CD14-positive monocyte (primary cell): ENCODE data around the gene MYO1D. TPM values are rescaled to one million over a fixed set of nuclear protein-coding genes. Genes with fewer than 3 reads are reported as not detected.
A peak's percentile ranks its signal among the peaks of the same experiment; 100 is the strongest.
"Not testable (repeated sequence)": the region's sequence is repeated elsewhere in the genome, so short reads cannot be mapped to it uniquely, and the experiment has no call there.

Experiments used
- DNase-seq, 3 donors: peaks; one replicate each; pipeline ENCODE4 v3.0.0-alpha.2; 2011 to 2022
- H2AFZ ChIP-seq: 2 replicates; pipeline ENCODE4 v1.6.0; 2012; ENCODE audit warnings: mild to moderate bottlenecking, low read depth, low read length, inconsistent platforms; ENCODE audit not compliant: insufficient read depth, poor library complexity, severe bottlenecking
- H3K27ac ChIP-seq, 2 donors: 1 replicate in 1 of 2; 2 replicates in 1 of 2; pipeline ENCODE4 v1.5.1; 2012 to 2013; ENCODE audit warnings: low read length in 2 of 2, control low read depth in 1 of 2, inconsistent platforms in 1 of 2, low read depth in 1 of 2, mild to moderate bottlenecking in 1 of 2
- H3K27me3 ChIP-seq, 2 donors: one replicate each; pipeline versions ENCODE4 v1.6.0 to v1.6.1; 2011 to 2013; ENCODE audit warnings: low read length in 2 of 2; ENCODE audit not compliant: control insufficient read depth in 2 of 2, insufficient read depth in 2 of 2
- H3K36me3 ChIP-seq, 2 donors: replicated peaks in 1 of 2; 1 replicate in 1 of 2; 2 replicates in 1 of 2; pipeline versions ENCODE4 v1.5.1 to v1.6.1; 2012 to 2013; ENCODE audit warnings: low read length in 2 of 2, control low read depth in 1 of 2, inconsistent platforms in 1 of 2, mild to moderate bottlenecking in 1 of 2; ENCODE audit not compliant: insufficient read depth in 2 of 2, control insufficient read depth in 1 of 2
- H3K4me1 ChIP-seq, 2 donors: 1 replicate in 1 of 2; 2 replicates in 1 of 2; pipeline versions ENCODE4 v1.5.1 to v1.6.1; 2012 to 2013; ENCODE audit warnings: low read length in 2 of 2, control low read depth in 1 of 2, inconsistent platforms in 1 of 2, mild to moderate bottlenecking in 1 of 2, moderate library complexity in 1 of 2; ENCODE audit not compliant: insufficient read depth in 2 of 2, control insufficient read depth in 1 of 2
- H3K4me2 ChIP-seq: replicated peaks from 2 replicates; pipeline ENCODE3; 2012; ENCODE audit warnings: low read length, moderate library complexity, mild to moderate bottlenecking; ENCODE audit not compliant: poor library complexity, severe bottlenecking; ENCODE audit errors: extremely low read depth
- H3K4me3 ChIP-seq, 3 experiments: fragments of 200-600 bp in 1 of 3; sonication (generic) in 1 of 3; replicated peaks in 1 of 3; 1 replicate in 2 of 3; 2 replicates in 1 of 3; pipeline ENCODE4 v1.5.1; 2011 to 2013; ENCODE audit warnings: low read length in 3 of 3, mild to moderate bottlenecking in 3 of 3, control low read depth in 2 of 3, low read depth in 2 of 3, inconsistent platforms in 1 of 3, moderate library complexity in 1 of 3
- H3K79me2 ChIP-seq: 2 replicates; pipeline ENCODE4 v1.6.0; 2012; ENCODE audit warnings: mild to moderate bottlenecking, control low read depth, inconsistent platforms, low read length, moderate library complexity; ENCODE audit not compliant: insufficient read depth
- H3K9ac ChIP-seq: 2 replicates; pipeline ENCODE4 v1.6.0; 2017; ENCODE audit warnings: low read length, mild to moderate bottlenecking; ENCODE audit not compliant: insufficient read depth, poor library complexity, severe bottlenecking
- H3K9me3 ChIP-seq, 2 donors: replicated peaks in 1 of 2; 1 replicate in 1 of 2; 2 replicates in 1 of 2; pipeline versions ENCODE4 v1.5.1 to v1.6.1; 2012 to 2013; ENCODE audit warnings: low read length in 2 of 2, control low read depth in 1 of 2; ENCODE audit not compliant: control insufficient read depth in 1 of 2, insufficient read depth in 1 of 2
- H4K20me1 ChIP-seq: 2 replicates; pipeline ENCODE4 v1.6.0; 2012; ENCODE audit warnings: mild to moderate bottlenecking, low read length, control low read depth, moderate library complexity; ENCODE audit not compliant: insufficient read depth
- H3K27ac Mint-ChIP-seq, 7 donors: one replicate each; pipeline ENCODE4 v1.8.0; 2020; ENCODE audit warnings: mild to moderate bottlenecking in 7 of 7, mixed read lengths in 7 of 7, moderate library complexity in 6 of 7, inconsistent platforms in 2 of 7
- H3K27me3 Mint-ChIP-seq, 3 donors: one replicate each; pipeline ENCODE4 v1.8.0; 2021 to 2022; ENCODE audit warnings: low read depth in 3 of 3, mild to moderate bottlenecking in 3 of 3, mixed read lengths in 3 of 3, moderate library complexity in 3 of 3, inconsistent platforms in 1 of 3
- H3K36me3 Mint-ChIP-seq, 2 donors: one replicate each; pipeline ENCODE4 v1.8.0; 2020; ENCODE audit warnings: mixed read lengths in 2 of 2, inconsistent platforms in 1 of 2, mild to moderate bottlenecking in 1 of 2
- H3K4me1 Mint-ChIP-seq: one replicate; pipeline ENCODE4 v1.8.0; 2020; ENCODE audit warnings: mild to moderate bottlenecking, mixed read lengths
- H3K4me3 Mint-ChIP-seq, 2 donors: one replicate each; pipeline ENCODE4 v1.8.0; 2020; ENCODE audit warnings: mild to moderate bottlenecking in 2 of 2, mixed read lengths in 2 of 2, moderate library complexity in 1 of 2
- H3K9me3 Mint-ChIP-seq, 7 donors: one replicate each; pipeline ENCODE4 v1.8.0; 2020 to 2022; ENCODE audit warnings: mixed read lengths in 7 of 7, mild to moderate bottlenecking in 6 of 7, moderate library complexity in 6 of 7, inconsistent platforms in 2 of 7
- WGBS: methylation state at CpG from one replicate; pipeline ENCODE4 v1.1.5; 2013; ENCODE audit warnings: missing lambda C conversion rate; ENCODE audit not compliant: insufficient coverage; 5-methylcytosine and 5-hydroxymethylcytosine counted together
- intact Hi-C, 2 donors: fragments of 100-400 bp; cut with micrococcal nuclease; formaldehyde crosslinking; loops; one replicate each; pipeline versions ENCODE4 v1.15.0 to v1.15.1; 2023
- polyA plus RNA-seq, 3 donors: library from polyadenylated mRNA; depleted of rRNA in 1 of 3; unstranded in 2 of 3; stranded (reverse) in 1 of 3; fragments of 300-500 nt in 2 of 3; fragments of >200 nt in 1 of 3; fragmentation: Illumina TruSeq in 2 of 3; gene quantifications; 1 replicate in 2 of 3; 2 replicates in 1 of 3; pipeline ENCODE4 v1.2.3, GENCODE V29; 2012 to 2021
- TF ChIP-seq, protein P1 (sequence below): fragments of 200-600 bp; IDR thresholded peaks from one replicate; pipeline ENCODE4 v1.8.0; 2022; ENCODE audit warnings: antibody characterized with exemption, mild to moderate bottlenecking

Gene MYO1D
- polyA plus RNA-seq, 3 donors = 0.22 to 0.39 (median 0.26) TPM

DNA sequence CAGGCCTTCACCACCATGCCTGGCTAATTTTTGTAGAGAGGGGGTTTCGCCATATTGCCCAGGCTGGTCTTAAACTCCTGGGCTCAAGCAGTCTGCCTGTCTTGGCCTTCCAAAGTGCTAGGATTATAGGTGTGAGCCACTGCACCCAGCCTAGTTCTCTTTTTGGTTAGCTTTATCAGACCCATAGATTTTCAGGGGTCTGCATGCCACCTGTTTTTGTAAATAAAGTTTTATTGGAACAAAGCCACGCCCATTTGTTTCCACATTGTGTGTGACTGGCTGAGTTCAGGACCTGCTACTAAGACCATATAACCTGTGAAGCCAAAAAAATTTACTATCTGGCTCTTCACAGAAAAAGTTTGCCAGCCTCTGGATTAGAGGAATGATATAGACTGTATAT is 425.0 kb downstream of the MYO1D start:
- Mint-ChIP-seq H3K36me3 (peaks cover 79 to 96% of the 10 kb centered on the region in 2 donors), H3K27me3 (peaks cover 0 to 3% (median 0%) of the 10 kb centered on the region in 3 donors), H3K4me1 (no peaks in the 10 kb centered on the region), H3K9me3 (peaks cover 0 to 1% (median 0%) of the 10 kb centered on the region in 7 donors), H3K4me3 (no peak overlapping the region), H3K27ac (peak overlapping the region in 1 of 7 donors; percentile 66)
- H3K36me3 ChIP-seq = peaks cover 80 to 100% of the 10 kb centered on the region in 2 donors
- WGBS = 40% methylated on average over 1 of the region's 2 CpGs
- no peaks in the 10 kb centered on the region for H3K27me3 ChIP-seq
- H3K4me1 ChIP-seq = no peaks in the 10 kb centered on the region
- peaks cover 32% of the 10 kb centered on the region for H4K20me1 ChIP-seq
- peaks cover 36% of the 10 kb centered on the region for H3K79me2 ChIP-seq
- TF ChIP-seq, protein P1, sequence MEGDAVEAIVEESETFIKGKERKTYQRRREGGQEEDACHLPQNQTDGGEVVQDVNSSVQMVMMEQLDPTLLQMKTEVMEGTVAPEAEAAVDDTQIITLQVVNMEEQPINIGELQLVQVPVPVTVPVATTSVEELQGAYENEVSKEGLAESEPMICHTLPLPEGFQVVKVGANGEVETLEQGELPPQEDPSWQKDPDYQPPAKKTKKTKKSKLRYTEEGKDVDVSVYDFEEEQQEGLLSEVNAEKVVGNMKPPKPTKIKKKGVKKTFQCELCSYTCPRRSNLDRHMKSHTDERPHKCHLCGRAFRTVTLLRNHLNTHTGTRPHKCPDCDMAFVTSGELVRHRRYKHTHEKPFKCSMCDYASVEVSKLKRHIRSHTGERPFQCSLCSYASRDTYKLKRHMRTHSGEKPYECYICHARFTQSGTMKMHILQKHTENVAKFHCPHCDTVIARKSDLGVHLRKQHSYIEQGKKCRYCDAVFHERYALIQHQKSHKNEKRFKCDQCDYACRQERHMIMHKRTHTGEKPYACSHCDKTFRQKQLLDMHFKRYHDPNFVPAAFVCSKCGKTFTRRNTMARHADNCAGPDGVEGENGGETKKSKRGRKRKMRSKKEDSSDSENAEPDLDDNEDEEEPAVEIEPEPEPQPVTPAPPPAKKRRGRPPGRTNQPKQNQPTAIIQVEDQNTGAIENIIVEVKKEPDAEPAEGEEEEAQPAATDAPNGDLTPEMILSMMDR = no peak
- DNase-seq = no peak
- intact Hi-C loops = no loop called here
- no peak overlapping the region for H3K4me3 ChIP-seq
- H3K9me3 ChIP-seq = no peaks in the 10 kb centered on the region
- H3K4me2 ChIP-seq = no peak overlapping the region
- no peak overlapping the region for H2AFZ ChIP-seq
- H3K9ac ChIP-seq = no peak overlapping the region
- no peak overlapping the region for H3K27ac ChIP-seq

DNA sequence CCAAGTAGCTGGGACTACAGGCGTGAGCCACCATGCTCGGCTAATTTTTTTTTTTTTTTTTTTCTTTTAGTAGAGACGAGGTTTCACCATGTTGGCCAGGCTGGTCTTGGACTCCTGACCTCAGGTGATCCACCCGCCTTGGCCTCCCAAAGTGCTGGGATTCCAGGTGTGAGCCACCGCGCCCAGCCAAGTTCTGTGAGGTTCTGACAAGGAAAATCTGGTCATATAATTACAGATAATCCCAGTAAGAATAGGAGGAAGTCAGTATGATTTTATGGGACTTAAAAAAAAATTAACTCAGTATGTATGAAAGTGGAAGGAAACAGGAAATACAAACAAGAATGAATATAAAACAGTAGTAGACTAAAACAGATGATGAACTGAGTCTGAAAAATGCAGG is 426.5 kb downstream of the MYO1D start:
- H4K20me1 ChIP-seq = peaks cover 32% of the 10 kb centered on the region
- H3K27me3 Mint-ChIP-seq, H3K4me3 Mint-ChIP-seq, H3K9me3 Mint-ChIP-seq, H3K27ac ChIP-seq, H2AFZ ChIP-seq, H3K27me3 ChIP-seq, intact Hi-C loops, DNase-seq, H3K4me2 ChIP-seq, H3K9me3 ChIP-seq, H3K4me3 ChIP-seq, H3K9ac ChIP-seq: not testable (repeated sequence)
- peaks cover 80 to 88% of the 10 kb centered on the region in 2 donors for H3K36me3 Mint-ChIP-seq
- H3K36me3 ChIP-seq = peaks cover 73 to 86% of the 10 kb centered on the region in 2 donors
- peaks cover 51% of the 10 kb centered on the region for H3K79me2 ChIP-seq
- WGBS = 100% methylated on average over 2 of the region's 6 CpGs
- H3K4me1 ChIP-seq = peaks cover 9 to 13% of the 10 kb centered on the region in 2 donors
- peak overlapping the region in 3 of 7 donors; percentile 63 to 87 (median 64) for H3K27ac Mint-ChIP-seq
- H3K4me1 Mint-ChIP-seq = peaks cover 13% of the 10 kb centered on the region
